GM19438 (cell line): ENCODE data around the gene CFAP45.

Source experiments
- ATAC-seq: cut with Tn5 transposase; IDR thresholded peaks from one replicate; pipeline ENCODE4 v1.9.1; 2021; ENCODE audit warnings: low read depth; ENCODE audit not compliant: unreplicated experiment

Gene CFAP45, protein sequence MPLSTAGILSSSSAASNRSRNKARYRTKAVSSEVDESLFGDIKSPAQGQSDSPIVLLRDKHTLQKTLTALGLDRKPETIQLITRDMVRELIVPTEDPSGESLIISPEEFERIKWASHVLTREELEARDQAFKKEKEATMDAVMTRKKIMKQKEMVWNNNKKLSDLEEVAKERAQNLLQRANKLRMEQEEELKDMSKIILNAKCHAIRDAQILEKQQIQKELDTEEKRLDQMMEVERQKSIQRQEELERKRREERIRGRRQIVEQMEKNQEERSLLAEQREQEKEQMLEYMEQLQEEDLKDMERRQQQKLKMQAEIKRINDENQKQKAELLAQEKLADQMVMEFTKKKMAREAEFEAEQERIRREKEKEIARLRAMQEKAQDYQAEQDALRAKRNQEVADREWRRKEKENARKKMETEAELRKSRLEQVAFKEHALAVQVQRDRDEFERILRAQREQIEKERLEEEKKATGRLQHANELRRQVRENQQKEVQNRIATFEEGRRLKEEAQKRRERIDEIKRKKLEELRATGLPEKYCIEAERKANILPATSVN

DNA sequence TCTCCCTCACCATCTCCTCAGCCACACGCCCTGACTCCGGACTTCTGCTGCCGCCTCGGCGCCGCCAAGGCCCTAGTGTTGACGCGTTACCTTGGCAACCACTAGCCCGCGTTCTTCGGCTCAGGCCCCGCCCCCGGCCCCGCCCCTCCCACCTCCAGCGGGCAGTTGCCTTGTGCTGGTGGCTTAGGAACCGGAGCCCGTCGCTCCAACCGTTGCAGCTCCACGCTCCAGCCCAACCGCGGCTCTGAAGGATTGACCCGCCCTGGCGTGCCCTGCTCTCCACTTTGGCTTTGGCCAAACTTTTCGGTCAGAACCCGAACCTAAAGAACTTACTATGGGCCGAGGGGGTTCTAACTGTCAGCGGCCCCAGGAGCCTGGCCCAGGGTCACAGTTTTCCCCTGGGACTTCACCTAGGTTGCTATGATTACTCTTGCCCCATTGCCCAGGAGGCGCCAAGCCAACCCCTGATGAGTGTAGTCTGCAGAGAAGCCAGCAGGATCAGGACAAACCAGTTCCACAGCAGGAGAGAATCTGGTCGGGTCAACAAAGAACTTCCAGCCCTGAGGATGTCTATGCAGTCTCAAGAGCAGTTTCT, at the start of gene CFAP45:
CFAP45 (minus strand) TSS at position 80 of the 595 bp plus-strand sequence; CDS start at position 13, 67 bp downstream.
- ATAC-seq, result no peak

- ATAC-seq, result no peak
These were observed 49.2 kb upstream of the CFAP45 start for GRCh38 chr1:159949123-159949522.

GRCh38 chr1:159947942-159948341, 48.0 kb upstream of the CFAP45 start:
- no peak for ATAC-seq

- ATAC-seq, result no peak
These were observed 46.5 kb upstream of the CFAP45 start for GRCh38 chr1:159946242-159947187.

- ATAC-seq, result peak; percentile 77
These were observed 45.7 kb upstream of the CFAP45 start, which contains the start of gene IGSF9 for GRCh38 chr1:159945483-159946241. TSS of gene IGSF9 (minus strand) at chr1:159945613. CDS start at chr1:159943454, 2,159 bp downstream.

- ATAC-seq, result no peak
These were observed 44.9 kb upstream of the CFAP45 start for GRCh38 chr1:159944623-159945455.

DNA sequence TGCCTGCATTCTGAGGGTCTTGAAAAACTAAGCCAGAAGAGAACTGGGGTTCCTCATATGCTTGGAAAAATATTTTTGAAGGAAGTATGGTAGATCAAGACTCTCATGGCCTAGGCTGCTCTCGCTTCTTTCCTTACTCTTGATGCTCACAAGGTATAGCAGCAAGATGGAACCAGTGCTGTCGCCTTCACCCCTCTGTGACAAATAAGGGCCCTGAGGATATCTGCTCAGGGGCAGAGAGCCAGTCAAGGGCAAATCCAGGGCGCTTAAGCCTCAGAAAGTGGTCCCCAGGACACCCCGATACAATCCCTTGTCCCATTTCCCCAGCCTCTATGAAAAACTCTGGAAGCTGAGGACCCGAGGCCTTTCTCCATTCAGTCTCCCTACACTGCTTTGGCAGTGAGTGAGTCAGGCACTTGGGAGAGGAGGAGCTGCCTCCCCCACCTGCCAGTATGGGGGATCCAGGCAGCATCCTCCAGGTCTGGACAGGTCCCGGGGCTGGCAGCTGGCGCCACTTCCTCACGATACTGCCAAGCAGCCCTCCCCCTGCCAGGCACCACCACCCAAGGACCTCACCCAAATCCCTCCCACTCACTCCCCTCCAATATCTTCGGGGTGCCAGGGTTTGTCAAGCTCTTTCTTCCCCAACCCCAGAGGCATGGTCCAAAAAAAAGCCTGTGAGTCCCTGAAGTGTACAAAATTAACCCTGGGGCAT, 44.1 kb upstream of the CFAP45 start:
- ATAC-seq, result no peak

GRCh38 chr1:159943278-159943640, 43.3 kb upstream of the CFAP45 start:
- ATAC-seq, result no peak

- no peak for ATAC-seq
These were observed 42.8 kb upstream of the CFAP45 start for GRCh38 chr1:159942632-159943277.

DNA sequence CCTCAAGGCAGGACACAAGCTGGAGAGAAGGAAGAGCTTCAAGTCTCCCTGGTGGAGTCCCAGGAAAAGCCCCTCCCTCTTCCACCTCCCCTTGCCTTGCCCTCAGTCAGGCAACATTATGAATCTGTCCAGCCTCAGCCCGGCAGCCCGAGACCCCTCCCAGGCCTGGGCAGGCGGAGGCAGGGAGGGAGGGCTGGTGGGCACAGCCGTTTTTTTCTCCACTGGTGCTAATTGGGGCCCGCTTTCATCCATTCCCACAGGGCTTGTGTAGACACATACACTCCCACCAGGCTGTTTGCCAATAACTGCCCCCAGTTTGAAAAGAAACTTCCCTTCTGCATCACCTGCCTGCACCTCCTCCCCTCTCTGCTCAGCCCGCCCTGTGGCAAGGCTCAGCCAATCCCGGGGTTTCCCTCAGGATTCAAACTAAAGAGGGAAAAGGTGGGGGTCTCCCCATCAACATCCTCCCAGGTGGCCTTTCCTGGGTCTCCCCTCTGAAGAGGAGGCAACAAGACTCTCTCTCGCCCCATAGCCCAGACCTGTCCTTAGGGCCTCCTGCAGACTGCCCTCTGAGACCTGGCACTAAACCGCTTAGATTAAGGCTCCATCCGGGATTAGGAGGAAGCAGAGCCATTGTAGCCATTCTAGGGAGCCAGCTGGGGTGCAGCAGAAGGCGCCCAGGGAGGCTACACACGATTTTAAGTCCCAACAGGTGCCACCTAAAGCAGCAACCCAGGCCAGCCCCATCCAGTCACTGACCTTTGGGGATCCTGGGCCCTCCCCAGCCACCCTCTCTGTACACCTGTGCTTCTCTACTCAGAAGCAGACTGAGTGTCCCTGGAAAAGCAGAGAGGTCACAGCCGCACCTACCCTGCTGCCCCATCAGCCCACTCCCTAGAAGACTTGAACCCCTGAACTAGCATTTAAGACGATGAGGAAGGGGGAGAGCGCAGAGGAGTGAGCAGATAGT, 41.9 kb upstream of the CFAP45 start:
- ATAC-seq, result no peak

DNA sequence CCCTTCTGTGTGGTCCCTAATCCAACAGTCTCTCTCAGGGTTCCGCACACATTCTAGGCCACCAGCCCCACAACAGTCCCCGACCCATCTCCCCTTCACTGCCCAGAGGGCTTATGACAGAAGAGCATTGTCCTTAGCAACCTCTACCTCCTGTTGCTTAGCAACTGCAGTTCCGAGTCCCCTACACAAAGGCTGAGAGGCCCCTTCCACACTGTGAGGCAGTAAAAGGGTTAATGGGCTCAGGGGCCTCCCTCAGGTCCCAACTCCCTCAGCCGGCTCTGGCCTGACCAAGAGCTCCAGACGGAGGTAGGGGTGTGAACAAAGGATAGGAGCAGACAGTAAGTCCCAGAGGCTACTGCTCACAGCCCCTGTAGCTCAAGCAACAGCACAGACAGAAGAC, 41.2 kb upstream of the CFAP45 start:
- no peak for ATAC-seq

DNA sequence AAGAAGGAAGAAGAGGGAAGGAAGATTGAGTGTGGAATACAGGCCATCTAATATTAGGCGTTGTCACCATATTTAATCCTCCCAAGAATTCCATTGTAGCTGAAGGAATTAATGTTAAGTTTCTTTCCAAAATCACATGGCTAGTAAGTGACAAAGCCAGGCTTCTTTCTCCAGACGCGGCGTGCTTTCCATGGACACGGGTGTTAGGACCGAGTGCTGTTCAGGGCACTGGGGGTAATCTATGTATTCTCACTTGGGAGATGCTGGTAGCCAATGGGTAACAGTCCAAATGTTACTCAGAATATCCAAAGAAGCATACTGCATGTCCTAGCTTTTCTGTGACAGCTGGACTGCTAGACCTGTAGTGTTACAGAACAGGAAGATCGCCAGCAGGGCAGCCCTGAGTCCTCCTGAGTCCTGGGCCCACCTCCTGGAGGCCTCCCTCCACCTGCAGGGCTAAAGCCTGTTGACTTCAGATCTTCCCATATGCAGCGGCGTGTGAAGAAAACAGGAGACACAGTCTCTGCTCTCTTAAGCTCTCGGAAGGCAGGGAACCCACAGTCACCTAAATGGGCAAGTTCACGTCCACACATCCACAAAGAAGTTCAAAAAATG, 40.1 kb upstream of the CFAP45 start:
- ATAC-seq, result no peak

DNA sequence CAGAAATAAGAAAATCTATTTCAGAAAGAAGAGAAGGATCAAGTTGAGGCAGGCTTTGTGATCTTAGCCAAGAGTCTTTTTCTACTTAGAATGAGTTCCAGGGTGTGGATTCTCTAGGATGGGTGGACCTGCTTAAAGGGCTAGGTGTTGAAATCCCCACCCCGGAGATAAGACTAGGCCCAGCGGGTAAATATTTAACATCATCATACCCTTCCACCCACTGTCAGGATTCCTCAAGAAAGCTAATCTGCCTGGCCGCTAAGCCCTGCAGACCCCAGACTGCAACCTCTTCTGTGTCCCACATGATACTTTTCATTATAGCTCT, 39.7 kb upstream of the CFAP45 start:
- no peak for ATAC-seq

- no peak for ATAC-seq
These were observed 39.1 kb upstream of the CFAP45 start for GRCh38 chr1:159938905-159939677.

DNA sequence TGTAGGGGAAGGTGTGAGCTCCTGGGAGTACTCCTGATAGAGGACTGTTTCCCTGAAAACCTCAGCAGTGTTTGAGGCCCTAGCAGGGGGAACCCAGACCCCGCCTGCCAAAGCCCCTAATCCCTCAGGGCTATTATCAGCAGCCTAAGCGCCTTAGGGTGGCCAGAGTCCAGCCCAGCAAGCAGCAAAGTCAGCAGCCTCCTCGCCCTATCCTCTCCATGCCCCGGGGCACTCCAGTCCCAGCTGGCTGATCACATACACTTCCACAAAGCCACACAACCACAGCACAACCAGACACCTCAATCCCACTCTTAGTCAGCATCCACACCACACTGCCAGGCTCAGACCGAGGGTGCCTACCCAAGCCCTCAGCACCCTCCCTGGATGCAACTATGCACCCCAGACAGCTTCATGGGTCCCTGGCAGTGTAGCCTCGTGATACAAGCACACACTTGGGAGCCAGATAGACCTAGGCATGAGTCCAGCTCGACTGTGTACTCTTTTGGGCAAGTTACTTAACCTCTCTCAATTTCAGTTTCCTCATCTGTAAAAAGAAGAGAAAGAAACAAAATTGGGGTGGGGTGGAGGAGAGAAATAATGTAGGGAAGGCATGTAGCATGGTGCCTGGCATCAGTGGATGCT, 38.4 kb upstream of the CFAP45 start:
- ATAC-seq, result no peak
